DND-41 (cell line): Measurements from ENCODE around the gene FBXO3.

Source experiments
- ATAC-seq: fragments of 200-7000 bp; cut with Tn5 transposase; 3 replicates; pipeline ENCODE4 v1.9.1; 2021; ENCODE audit warnings: low read depth; ENCODE audit not compliant: insufficient read depth
- DNase-seq: peaks from one replicate; pipeline ENCODE4 v3.0.0-alpha.2; 2020
- H2AFZ ChIP-seq: 2 replicates; pipeline ENCODE4 v1.6.0; 2012; ENCODE audit warnings: low read depth, low read length
- H3K27ac ChIP-seq: 2 replicates; pipeline ENCODE4 v1.5.1; 2012; ENCODE audit warnings: low read length, inconsistent platforms
- H3K27me3 ChIP-seq: fragments of 200-600 bp; sonication (generic); 2 replicates; pipeline ENCODE4 v1.6.0; 2012; ENCODE audit warnings: low read length, mild to moderate bottlenecking, inconsistent platforms; ENCODE audit not compliant: insufficient read depth, poor library complexity
- H3K36me3 ChIP-seq: 2 replicates; pipeline ENCODE4 v1.5.1; 2012; ENCODE audit warnings: low read length, inconsistent platforms; ENCODE audit not compliant: insufficient read depth
- H3K4me1 ChIP-seq: 2 replicates; pipeline ENCODE4 v1.5.1; 2012; ENCODE audit warnings: mild to moderate bottlenecking, low read length; ENCODE audit not compliant: insufficient read depth
- H3K4me2 ChIP-seq: 2 replicates; pipeline ENCODE4 v1.6.0; 2012; ENCODE audit warnings: mild to moderate bottlenecking, moderate library complexity, low read length, inconsistent platforms; ENCODE audit not compliant: insufficient read depth
- H3K4me3 ChIP-seq, 2 experiments: fragments of 200-600 bp in 1 of 2; shearing (Covaris generic) in 1 of 2; 2 replicates each; pipeline ENCODE4 v1.5.1; 2012 to 2016; ENCODE audit warnings: inconsistent platforms in 2 of 2, low read length in 2 of 2, mild to moderate bottlenecking in 2 of 2, low read depth in 1 of 2, moderate library complexity in 1 of 2
- H3K79me2 ChIP-seq: 2 replicates; pipeline ENCODE4 v1.6.0; 2012; ENCODE audit warnings: low read length, inconsistent platforms; ENCODE audit not compliant: insufficient read depth
- H3K9ac ChIP-seq: 2 replicates; pipeline ENCODE4 v1.6.0; 2012; ENCODE audit warnings: low read depth, mild to moderate bottlenecking, inconsistent platforms, low read length, moderate library complexity
- H3K9me3 ChIP-seq: 2 replicates; pipeline ENCODE4 v1.5.1; 2012; ENCODE audit warnings: low read length, moderate library complexity, mild to moderate bottlenecking, inconsistent platforms; ENCODE audit not compliant: insufficient read depth, severe bottlenecking
- H4K20me1 ChIP-seq: 2 replicates; pipeline ENCODE4 v1.6.0; 2012; ENCODE audit warnings: low read length; ENCODE audit not compliant: insufficient read depth
- CTCF ChIP-seq: IDR thresholded peaks from 2 replicates; pipeline ENCODE4 v1.5.1; 2012; ENCODE audit warnings: borderline replicate concordance, low read length, moderate library complexity, mild to moderate bottlenecking; ENCODE audit not compliant: poor library complexity, severe bottlenecking; ENCODE audit errors: extremely low read depth
- EZH2 ChIP-seq: IDR thresholded peaks from 3 replicates; pipeline ENCODE4 v1.6.1; 2012; ENCODE audit warnings: borderline replicate concordance, low read depth, mild to moderate bottlenecking, moderate library complexity, low read length, inconsistent platforms; ENCODE audit not compliant: severe bottlenecking

Gene FBXO3

GRCh38 chr11:33696931-33697638, 77.2 kb downstream of the FBXO3 start:
- Histone ChIP-seq H3K4me3 (no peak overlapping the region), H3K79me2 (no peaks in the 10 kb centered on the region), H3K36me3 (no peaks in the 10 kb centered on the region), H3K4me2 (no peak overlapping the region), H3K27me3 (peaks cover 47% of the 10 kb centered on the region), H3K9ac (no peak overlapping the region), H2AFZ (no peak overlapping the region), H3K9me3 (no peaks in the 10 kb centered on the region), H4K20me1 (no peaks in the 10 kb centered on the region), H3K4me1 (peaks cover 18% of the 10 kb centered on the region), H3K27ac (no peak overlapping the region)
- TF ChIP-seq CTCF (no peak), EZH2 (no peak)
- no peak for ATAC-seq
- no peak for DNase-seq

- H3K27me3 ChIP-seq: peaks cover 47% of the 10 kb centered on the region
- DNase-seq (no peak), ATAC-seq (no peak)
- H3K4me2 ChIP-seq: no peak overlapping the region
- H4K20me1 ChIP-seq: no peaks in the 10 kb centered on the region
- no peaks in the 10 kb centered on the region for H3K9me3 ChIP-seq
- no peaks in the 10 kb centered on the region for H3K79me2 ChIP-seq
- H3K27ac ChIP-seq: no peak overlapping the region
- H2AFZ ChIP-seq: no peak overlapping the region
- H3K9ac ChIP-seq: no peak overlapping the region
- peaks cover 12% of the 10 kb centered on the region for H3K4me1 ChIP-seq
- H3K4me3 ChIP-seq: no peak overlapping the region
- no peak for TF ChIP-seq EZH2
- TF ChIP-seq CTCF: no peak
- no peaks in the 10 kb centered on the region for H3K36me3 ChIP-seq
Observed at GRCh38 chr11:33696411-33696810, 77.9 kb downstream of the FBXO3 start.

GRCh38 chr11:33695051-33695566, 79.2 kb downstream of the FBXO3 start:
- DNase-seq (no peak), ATAC-seq (no peak)
- Histone ChIP-seq H3K79me2 (no peaks in the 10 kb centered on the region), H3K4me3 (no peak overlapping the region), H3K27ac (no peak overlapping the region), H3K9me3 (no peaks in the 10 kb centered on the region), H4K20me1 (no peaks in the 10 kb centered on the region), H3K27me3 (peaks cover 47% of the 10 kb centered on the region), H2AFZ (no peak overlapping the region), H3K36me3 (no peaks in the 10 kb centered on the region), H3K4me2 (no peak overlapping the region), H3K9ac (no peak overlapping the region), H3K4me1 (peaks cover 4% of the 10 kb centered on the region)
- no peak for TF ChIP-seq EZH2
- TF ChIP-seq CTCF: no peak
